Spleen (tissue), 11 donors: ENCODE results near the gene SLC6A18. TPM values are rescaled to one million over a fixed set of nuclear protein-coding genes. Genes with fewer than 3 reads are reported as not detected.

ENCODE experiments used
- DNase-seq: peaks from one replicate; pipeline ENCODE4 v3.0.0-alpha.2; 2020
- H3K27ac ChIP-seq, 8 donors: fragments of 200-600 bp; sonication (generic) in 7 of 8; 1 replicate in 4 of 8; 2 replicates in 4 of 8; pipeline versions ENCODE4 v1.5.0 to v1.8.0; 2016 to 2021; ENCODE audit warnings: inconsistent platforms in 4 of 8, mild to moderate bottlenecking in 4 of 8, moderate library complexity in 1 of 8
- H3K27me3 ChIP-seq, 7 donors: fragments of 200-600 bp; sonication (generic) in 6 of 7; replicated peaks in 1 of 7; 1 replicate in 4 of 7; 2 replicates in 3 of 7; pipeline versions ENCODE4 v1.5.0 to v1.8.0; 2016 to 2021; ENCODE audit warnings: inconsistent platforms in 3 of 7, mild to moderate bottlenecking in 1 of 7
- H3K36me3 ChIP-seq, 6 donors: fragments of 200-600 bp; sonication (generic) in 5 of 6; 1 replicate in 4 of 6; 2 replicates in 2 of 6; pipeline versions ENCODE4 v1.5.0 to v1.8.0; 2016 to 2021; ENCODE audit warnings: inconsistent platforms in 2 of 6
- H3K4me1 ChIP-seq, 6 donors: fragments of 200-600 bp; sonication (generic) in 5 of 6; 1 replicate in 3 of 6; 2 replicates in 3 of 6; pipeline versions ENCODE4 v1.5.0 to v1.8.0; 2016 to 2021; ENCODE audit warnings: inconsistent platforms in 3 of 6
- H3K4me3 ChIP-seq, 8 donors: fragments of 200-600 bp; sonication (generic) in 7 of 8; 1 replicate in 4 of 8; 2 replicates in 4 of 8; pipeline versions ENCODE4 v1.5.0 to v1.8.0; 2016 to 2021; ENCODE audit warnings: inconsistent platforms in 4 of 8, mild to moderate bottlenecking in 4 of 8, moderate library complexity in 2 of 8
- H3K9me3 ChIP-seq, 8 donors: fragments of 200-600 bp; sonication (generic) in 7 of 8; 1 replicate in 4 of 8; 2 replicates in 4 of 8; pipeline versions ENCODE4 v1.5.0 to v1.8.0; 2016 to 2021; ENCODE audit warnings: inconsistent platforms in 4 of 8
- CTCF ChIP-seq, 11 experiments: fragments of 200-600 bp in 7 of 11; fragments of 450-650 bp in 4 of 11; sonication (generic) in 4 of 11; IDR thresholded peaks in 8 of 11; conservative IDR thresholded peaks in 3 of 11; 1 replicate in 7 of 11; 2 replicates in 4 of 11; pipeline versions ENCODE4 v1.4.0 to v1.8.0; 2016 to 2021; ENCODE audit warnings: antibody characterized with exemption in 11 of 11, inconsistent platforms in 4 of 11, mild to moderate bottlenecking in 1 of 11
- POLR2A ChIP-seq, 3 donors: fragments of 450-650 bp; IDR thresholded peaks; one replicate each; pipeline ENCODE4 v1.5.1; 2017; ENCODE audit warnings: antibody characterized with exemption in 3 of 3, mild to moderate bottlenecking in 1 of 3
- POLR2AphosphoS5 ChIP-seq, 3 donors: sonication (generic); formaldehyde crosslinking; IDR thresholded peaks; one replicate each; pipeline ENCODE4 v1.5.1; 2017; ENCODE audit warnings: antibody characterized with exemption in 3 of 3
- WGBS, 5 donors: extraction: QIAGEN DNeasy Blood & Tissue Kit in 3 of 5; methylation state at CpG; one replicate each; pipeline versions ENCODE4 v1.1.5 to v1.1.7; 2013 to 2018; 5-methylcytosine and 5-hydroxymethylcytosine counted together
- intact Hi-C: fragments of 100-400 bp; cut with DNase I; formaldehyde crosslinking; loops from one replicate; pipeline ENCODE4 v1.15.0; 2023; ENCODE audit warnings: low total_unique reads
- polyA plus RNA-seq, 3 donors: library from polyadenylated mRNA; stranded (reverse); fragments of 200-250 nt; gene quantifications; one replicate each; pipeline ENCODE4 v1.2.1, GENCODE V29; 2013
- total RNA-seq, 7 donors: library from RNA; depleted of rRNA in 3 of 7; stranded (reverse); fragments of >200 nt in 3 of 7; fragmentation: NEBNext Ultra II Directional in 4 of 7; extraction: Animal tissue kit (Norgen Biotek cat#: 25700) in 4 of 7; gene quantifications; one replicate each; pipeline versions ENCODE4 v1.1.0 to v1.2.1, GENCODE V29; 2016 to 2021
- donor health status: healthy with polysubstance abuse.
- donor health status: DM: no; HTN: no; CAD: no; lungs with moderate emphysema.
- donor health status: DM: no; HTN: no; CAD: no.
- donor health status: Bipolar disorder and iron deficiency.
- donor health status: healthy.
- donor health status: DM: no; HTN: no; CAD: no.
- donor health status: DM: yes; HTN: yes; CAD: no.

Gene SLC6A18
- total and polyA plus RNA-seq, 10 donors: not detected

- H3K36me3 ChIP-seq: no peaks in the 10 kb centered on the region
- no peaks in the 10 kb centered on the region for H3K4me1 ChIP-seq
- intact Hi-C loops: no loop called here
- H3K4me3 ChIP-seq: no peak overlapping the region
- TF ChIP-seq POLR2AphosphoS5 (IDR thresholded peaks at IDR 0.05): no peak
- TF ChIP-seq POLR2A (IDR thresholded peaks at IDR 0.05): no peak
- TF ChIP-seq CTCF (IDR thresholded peaks at IDR 0.05 in 8 of 11, conservative IDR thresholded peaks at IDR 0.05 in 3 of 11): no peak
- H3K27me3 ChIP-seq: peaks cover 0 to 47% (median 0%) of the 10 kb centered on the region in 7 donors
- no peak overlapping the region for H3K27ac ChIP-seq
- WGBS, 5 donors: 90 to 99% (median 95%) methylated on average over 7 to 9 of the region's 9 CpGs
- DNase-seq: peak; percentile 54
- peaks cover 0 to 5% (median 0%) of the 10 kb centered on the region in 8 donors for H3K9me3 ChIP-seq
Measured at GRCh38 chr5:1211701-1212100, 13.5 kb upstream of the SLC6A18 start.

GRCh38 chr5:1212271-1212670 is 12.9 kb upstream of the SLC6A18 start:
- peaks cover 0 to 47% (median 0%) of the 10 kb centered on the region in 7 donors for H3K27me3 ChIP-seq
- peak; percentile 54 for DNase-seq
- H3K27ac ChIP-seq: no peak overlapping the region
- H3K9me3 ChIP-seq: peaks cover 0 to 5% (median 0%) of the 10 kb centered on the region in 8 donors
- intact Hi-C loops: no loop called here
- no peak for TF ChIP-seq CTCF (IDR thresholded peaks at IDR 0.05 in 8 of 11, conservative IDR thresholded peaks at IDR 0.05 in 3 of 11)
- TF ChIP-seq POLR2A (IDR thresholded peaks at IDR 0.05): no peak
- no peak for TF ChIP-seq POLR2AphosphoS5 (IDR thresholded peaks at IDR 0.05)
- no peaks in the 10 kb centered on the region for H3K4me1 ChIP-seq
- H3K36me3 ChIP-seq: no peaks in the 10 kb centered on the region
- 90 to 100% (median 92%) methylated on average over 7 to 20 of the region's 20 CpGs for WGBS, 5 donors
- no peak overlapping the region for H3K4me3 ChIP-seq

GRCh38 chr5:1212881-1213280 is 12.3 kb upstream of the SLC6A18 start:
- Histone ChIP-seq H3K27me3 (peaks cover 0 to 47% (median 0%) of the 10 kb centered on the region in 7 donors), H3K4me1 (no peaks in the 10 kb centered on the region), H3K27ac (no peak overlapping the region), H3K9me3 (peaks cover 0 to 5% (median 0%) of the 10 kb centered on the region in 8 donors), H3K36me3 (no peaks in the 10 kb centered on the region), H3K4me3 (no peak overlapping the region)
- 89 to 95% (median 91%) methylated on average over 15 to 18 of the region's 18 CpGs for WGBS, 5 donors
- intact Hi-C loops: no loop called here
- TF ChIP-seq POLR2AphosphoS5 (IDR thresholded peaks at IDR 0.05) (no peak), CTCF (IDR thresholded peaks at IDR 0.05 in 8 of 11, conservative IDR thresholded peaks at IDR 0.05 in 3 of 11) (no peak), POLR2A (IDR thresholded peaks at IDR 0.05) (no peak)
- DNase-seq: peak; percentile 60

GRCh38 chr5:1213508-1214162 is 11.5 kb upstream of the SLC6A18 start:
- H3K27ac ChIP-seq: no peak overlapping the region
- intact Hi-C loops: no loop called here
- peaks cover 0 to 47% (median 0%) of the 10 kb centered on the region in 7 donors for H3K27me3 ChIP-seq
- H3K4me3 ChIP-seq: no peak overlapping the region
- H3K4me1 ChIP-seq: no peaks in the 10 kb centered on the region
- 89 to 97% (median 92%) methylated on average over 13 to 25 of the region's 25 CpGs for WGBS, 5 donors
- H3K9me3 ChIP-seq: peaks cover 0 to 5% (median 0%) of the 10 kb centered on the region in 8 donors
- DNase-seq: peak; percentile 69
- no peaks in the 10 kb centered on the region for H3K36me3 ChIP-seq
- no peak for TF ChIP-seq POLR2A (IDR thresholded peaks at IDR 0.05)
- no peak for TF ChIP-seq CTCF (IDR thresholded peaks at IDR 0.05 in 8 of 11, conservative IDR thresholded peaks at IDR 0.05 in 3 of 11)
- TF ChIP-seq POLR2AphosphoS5 (IDR thresholded peaks at IDR 0.05): no peak
